Gastroesophageal sphincter (tissue), 3 donors: Measurements from ENCODE around the gene TMEM202.

Experiments used
- EP300 ChIP-seq: sonication (generic); formaldehyde crosslinking; IDR thresholded peaks from one replicate; pipeline ENCODE4 v1.6.1; 2017; ENCODE audit warnings: antibody characterized with exemption, mild to moderate bottlenecking
- POLR2AphosphoS5 ChIP-seq: sonication (generic); formaldehyde crosslinking; IDR thresholded peaks from one replicate; pipeline ENCODE4 v1.6.1; 2017; ENCODE audit warnings: antibody characterized with exemption
- TF ChIP-seq, protein P1 (sequence below), 4 experiments: fragments of 200-600 bp in 2 of 4; fragments of 450-650 bp in 2 of 4; sonication (generic) in 1 of 4; IDR thresholded peaks; one replicate each; pipeline ENCODE4 v1.5.1; 2017 to 2019; ENCODE audit warnings: antibody characterized with exemption in 4 of 4, mild to moderate bottlenecking in 2 of 4, moderate library complexity in 2 of 4

DNA sequence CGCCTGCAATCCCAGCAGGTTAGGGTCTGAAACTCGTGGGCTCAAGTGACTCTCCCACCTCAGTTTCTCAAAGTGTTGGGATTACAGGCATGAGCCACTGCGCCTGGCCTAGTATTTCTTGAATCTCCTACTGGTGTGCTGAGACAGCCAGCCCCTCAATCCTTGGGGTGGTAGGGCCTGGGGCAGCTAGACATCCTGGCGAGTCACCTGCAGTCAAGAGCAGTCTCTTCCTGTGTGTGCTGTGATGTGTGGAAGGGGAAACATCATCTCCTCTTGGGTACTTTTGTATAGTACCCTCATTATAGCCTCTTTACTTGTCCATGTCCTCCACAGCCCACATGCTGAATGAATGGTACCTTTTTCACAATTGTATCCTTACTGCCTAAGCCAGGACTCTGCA, 17.4 kb upstream of the TMEM202 start:
- TF ChIP-seq, protein P1, sequence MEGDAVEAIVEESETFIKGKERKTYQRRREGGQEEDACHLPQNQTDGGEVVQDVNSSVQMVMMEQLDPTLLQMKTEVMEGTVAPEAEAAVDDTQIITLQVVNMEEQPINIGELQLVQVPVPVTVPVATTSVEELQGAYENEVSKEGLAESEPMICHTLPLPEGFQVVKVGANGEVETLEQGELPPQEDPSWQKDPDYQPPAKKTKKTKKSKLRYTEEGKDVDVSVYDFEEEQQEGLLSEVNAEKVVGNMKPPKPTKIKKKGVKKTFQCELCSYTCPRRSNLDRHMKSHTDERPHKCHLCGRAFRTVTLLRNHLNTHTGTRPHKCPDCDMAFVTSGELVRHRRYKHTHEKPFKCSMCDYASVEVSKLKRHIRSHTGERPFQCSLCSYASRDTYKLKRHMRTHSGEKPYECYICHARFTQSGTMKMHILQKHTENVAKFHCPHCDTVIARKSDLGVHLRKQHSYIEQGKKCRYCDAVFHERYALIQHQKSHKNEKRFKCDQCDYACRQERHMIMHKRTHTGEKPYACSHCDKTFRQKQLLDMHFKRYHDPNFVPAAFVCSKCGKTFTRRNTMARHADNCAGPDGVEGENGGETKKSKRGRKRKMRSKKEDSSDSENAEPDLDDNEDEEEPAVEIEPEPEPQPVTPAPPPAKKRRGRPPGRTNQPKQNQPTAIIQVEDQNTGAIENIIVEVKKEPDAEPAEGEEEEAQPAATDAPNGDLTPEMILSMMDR (IDR thresholded peaks at IDR 0.05), result no peak
- TF ChIP-seq EP300 (no peak), POLR2AphosphoS5 (no peak)
